Fibroblast of lung (primary cell): ENCODE measurements around the gene H1-8. TPM values are rescaled to one million over a fixed set of nuclear protein-coding genes. Genes with fewer than 3 reads are reported as not detected.

Experiments used
- DNase-seq, 2 donors: peaks; one replicate each; pipeline versions ENCODE4 v3.0.0 to v3.0.0-alpha.2; 2010; ENCODE audit warnings: low read depth in 2 of 2
- H2AFZ ChIP-seq: 2 replicates; pipeline ENCODE4 v1.5.1; 2012; ENCODE audit warnings: low read length, control low read depth, inconsistent platforms
- H3K27ac ChIP-seq: 2 replicates; pipeline ENCODE4 v1.5.1; 2011; ENCODE audit warnings: low read length, control low read depth; ENCODE audit not compliant: insufficient read depth
- H3K27me3 ChIP-seq: 2 replicates; pipeline ENCODE4 v1.5.1; 2011; ENCODE audit warnings: mild to moderate bottlenecking, low read length; ENCODE audit not compliant: control insufficient read depth, insufficient read depth
- H3K36me3 ChIP-seq: 2 replicates; pipeline ENCODE4 v1.5.1; 2011; ENCODE audit warnings: low read length; ENCODE audit not compliant: control insufficient read depth, insufficient read depth
- H3K4me1 ChIP-seq: 2 replicates; pipeline ENCODE4 v1.5.1; 2011; ENCODE audit warnings: low read length; ENCODE audit not compliant: control insufficient read depth, insufficient read depth; ENCODE audit errors: extremely low read depth
- H3K4me2 ChIP-seq: 2 replicates; pipeline ENCODE4 v1.5.1; 2011; ENCODE audit warnings: low read length, control low read depth; ENCODE audit not compliant: insufficient read depth; ENCODE audit errors: extremely low read depth
- H3K4me3 ChIP-seq, 4 experiments: fragments of 200-600 bp in 1 of 4; sonication (generic) in 1 of 4; replicated peaks in 1 of 4; 2 replicates each; pipeline ENCODE4 v1.5.1; 2011 to 2016; ENCODE audit warnings: low read length in 4 of 4, low read depth in 3 of 4, mild to moderate bottlenecking in 3 of 4, control low read depth in 2 of 4, inconsistent platforms in 1 of 4, mixed read lengths in 1 of 4; ENCODE audit not compliant: insufficient read depth in 1 of 4; ENCODE audit errors: control extremely low read depth in 1 of 4
- H3K79me2 ChIP-seq: 2 replicates; pipeline ENCODE4 v1.5.1; 2012; ENCODE audit warnings: mild to moderate bottlenecking, low read length, inconsistent platforms; ENCODE audit not compliant: control insufficient read depth, insufficient read depth
- H3K9ac ChIP-seq: 2 replicates; pipeline ENCODE4 v1.5.1; 2011; ENCODE audit warnings: mild to moderate bottlenecking, low read length, control low read depth; ENCODE audit not compliant: insufficient read depth
- H3K9me3 ChIP-seq: 2 replicates; pipeline ENCODE4 v1.5.1; 2012; ENCODE audit warnings: low read depth, low read length; ENCODE audit not compliant: control insufficient read depth, insufficient read depth
- H4K20me1 ChIP-seq: 2 replicates; pipeline ENCODE4 v1.5.1; 2011; ENCODE audit warnings: low read length; ENCODE audit not compliant: control insufficient read depth, insufficient read depth; ENCODE audit errors: extremely low read depth
- EZH2 ChIP-seq: IDR thresholded peaks from 2 replicates; pipeline ENCODE4 v1.5.1; 2012; ENCODE audit warnings: low read length, control low read depth, mild to moderate bottlenecking; ENCODE audit errors: missing control alignments
- polyA plus RNA-seq, 2 donors: library from polyadenylated mRNA; depleted of rRNA in 1 of 2; stranded (reverse) in 1 of 2; unstranded in 1 of 2; fragments of >200 nt; gene quantifications; 2 replicates each; pipeline ENCODE4 v1.2.1, GENCODE V29; 2011 to 2012; ENCODE audit warnings: missing spikeins in 1 of 2
- total RNA-seq: library from RNA; depleted of rRNA; stranded (reverse); fragments of >200 nt; gene quantifications from 2 replicates; pipeline ENCODE4 v1.2.1, GENCODE V29; 2014
- TF ChIP-seq, protein P1 (sequence below), 2 donors: IDR thresholded peaks in 1 of 2; conservative IDR thresholded peaks in 1 of 2; 1 replicate in 1 of 2; 2 replicates in 1 of 2; pipeline ENCODE4 v1.5.1; 2011 to 2012; ENCODE audit warnings: low read length in 2 of 2, control low read depth in 1 of 2, inconsistent platforms in 1 of 2, low read depth in 1 of 2, mild to moderate bottlenecking in 1 of 2

The H1-8 gene
- total and polyA plus RNA-seq, 2 donors (not counting 1 experiment from before 2014, with no cell fraction given): not detected

- Histone ChIP-seq H3K79me2 (peaks cover 77% of the 10 kb centered on the region), H3K9me3 (no peaks in the 10 kb centered on the region), H3K9ac (peak overlapping the region; percentile 26), H3K4me3 (peak overlapping the region in 1 of 4 experiments; percentile 20), H3K4me1 (peaks cover 79% of the 10 kb centered on the region), H2AFZ (no peak overlapping the region), H3K4me2 (peak overlapping the region; percentile 83), H3K36me3 (peaks cover 2% of the 10 kb centered on the region), H4K20me1 (no peaks in the 10 kb centered on the region), H3K27me3 (no peaks in the 10 kb centered on the region), H3K27ac (peak overlapping the region; percentile 92)
- DNase-seq: no peak
- TF ChIP-seq, protein P1, sequence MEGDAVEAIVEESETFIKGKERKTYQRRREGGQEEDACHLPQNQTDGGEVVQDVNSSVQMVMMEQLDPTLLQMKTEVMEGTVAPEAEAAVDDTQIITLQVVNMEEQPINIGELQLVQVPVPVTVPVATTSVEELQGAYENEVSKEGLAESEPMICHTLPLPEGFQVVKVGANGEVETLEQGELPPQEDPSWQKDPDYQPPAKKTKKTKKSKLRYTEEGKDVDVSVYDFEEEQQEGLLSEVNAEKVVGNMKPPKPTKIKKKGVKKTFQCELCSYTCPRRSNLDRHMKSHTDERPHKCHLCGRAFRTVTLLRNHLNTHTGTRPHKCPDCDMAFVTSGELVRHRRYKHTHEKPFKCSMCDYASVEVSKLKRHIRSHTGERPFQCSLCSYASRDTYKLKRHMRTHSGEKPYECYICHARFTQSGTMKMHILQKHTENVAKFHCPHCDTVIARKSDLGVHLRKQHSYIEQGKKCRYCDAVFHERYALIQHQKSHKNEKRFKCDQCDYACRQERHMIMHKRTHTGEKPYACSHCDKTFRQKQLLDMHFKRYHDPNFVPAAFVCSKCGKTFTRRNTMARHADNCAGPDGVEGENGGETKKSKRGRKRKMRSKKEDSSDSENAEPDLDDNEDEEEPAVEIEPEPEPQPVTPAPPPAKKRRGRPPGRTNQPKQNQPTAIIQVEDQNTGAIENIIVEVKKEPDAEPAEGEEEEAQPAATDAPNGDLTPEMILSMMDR (conservative IDR thresholded peaks at IDR 0.05 in 1 of 2, IDR thresholded peaks at IDR 0.05 in 1 of 2; ENCODE audit: low read depth in 1 of 2, low read length in 2 of 2): no peak
- TF ChIP-seq EZH2: no peak
Measured at GRCh38 chr3:129595544-129596193, 52.7 kb downstream of the H1-8 start.

DNA sequence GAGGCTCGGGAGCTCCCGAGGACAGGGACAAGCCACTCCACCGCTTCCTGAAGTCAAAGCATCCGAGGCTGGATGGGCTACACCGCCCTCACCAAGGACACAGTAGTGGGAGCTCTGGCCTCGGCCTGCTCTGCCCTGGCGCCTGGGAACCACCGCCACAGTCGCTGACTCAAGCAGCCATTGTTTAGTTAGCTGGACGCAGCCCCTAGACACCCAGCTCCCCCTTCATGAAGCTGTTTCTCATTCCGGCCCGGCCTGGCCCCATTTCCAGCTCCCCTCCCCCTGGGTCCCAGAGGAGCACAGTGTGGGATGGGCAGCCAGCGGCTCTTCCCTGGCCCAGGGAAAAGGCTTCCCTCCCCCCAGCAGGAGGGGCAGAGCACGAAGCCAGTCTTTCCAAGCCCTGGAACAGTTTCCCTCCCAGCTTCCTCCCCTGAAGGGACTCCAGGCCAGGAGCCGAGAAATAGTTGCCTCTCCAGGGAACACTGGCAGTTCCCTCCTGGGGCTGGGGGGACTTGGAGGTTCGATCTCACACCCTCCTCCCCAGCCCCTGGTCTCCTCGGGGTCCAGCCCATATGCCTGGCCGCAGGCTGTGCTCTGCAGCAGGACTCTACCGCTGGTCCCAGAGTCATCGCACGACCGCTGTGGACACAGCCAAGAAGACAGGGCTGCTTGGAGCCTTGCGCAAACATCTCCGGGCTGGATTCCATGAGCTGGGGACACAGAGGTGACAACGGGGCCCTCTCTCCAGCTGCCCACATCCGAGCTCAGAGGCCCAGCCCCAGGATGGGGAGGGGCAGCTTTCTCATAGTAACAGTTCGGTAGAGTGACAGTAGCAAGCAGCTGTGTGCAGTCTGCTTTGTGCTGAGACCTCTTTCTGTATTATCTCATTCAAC lies 53.5 kb downstream of the H1-8 start:
- Histone ChIP-seq H3K79me2 (peaks cover 77% of the 10 kb centered on the region), H3K4me2 (peak overlapping the region; percentile 83), H4K20me1 (no peaks in the 10 kb centered on the region), H3K27me3 (no peaks in the 10 kb centered on the region), H3K4me1 (peaks cover 76% of the 10 kb centered on the region), H3K4me3 (peak overlapping the region in 3 of 4 experiments; percentile 5 to 33 (median 11)), H3K36me3 (no peaks in the 10 kb centered on the region), H3K27ac (peak overlapping the region; percentile 92), H3K9ac (peak overlapping the region; percentile 71), H2AFZ (no peak overlapping the region), H3K9me3 (no peaks in the 10 kb centered on the region)
- DNase-seq: peak; percentile 96
- TF ChIP-seq EZH2: no peak
- TF ChIP-seq, protein P1 (conservative IDR thresholded peaks at IDR 0.05 in 1 of 2, IDR thresholded peaks at IDR 0.05 in 1 of 2; ENCODE audit: low read depth in 1 of 2, low read length in 2 of 2): no peak
